GM18867 (cell line): ENCODE measurements around the gene CPT1B.
"Not testable (repeated sequence)": the region's sequence is repeated elsewhere in the genome, so short reads cannot be mapped to it uniquely, and the experiment has no call there.

ENCODE experiments used
- ATAC-seq: cut with Tn5 transposase; IDR thresholded peaks from one replicate; pipeline ENCODE4 v1.9.1; 2021; ENCODE audit warnings: mild to moderate bottlenecking, moderate library complexity; ENCODE audit not compliant: unreplicated experiment

Gene CPT1B

DNA sequence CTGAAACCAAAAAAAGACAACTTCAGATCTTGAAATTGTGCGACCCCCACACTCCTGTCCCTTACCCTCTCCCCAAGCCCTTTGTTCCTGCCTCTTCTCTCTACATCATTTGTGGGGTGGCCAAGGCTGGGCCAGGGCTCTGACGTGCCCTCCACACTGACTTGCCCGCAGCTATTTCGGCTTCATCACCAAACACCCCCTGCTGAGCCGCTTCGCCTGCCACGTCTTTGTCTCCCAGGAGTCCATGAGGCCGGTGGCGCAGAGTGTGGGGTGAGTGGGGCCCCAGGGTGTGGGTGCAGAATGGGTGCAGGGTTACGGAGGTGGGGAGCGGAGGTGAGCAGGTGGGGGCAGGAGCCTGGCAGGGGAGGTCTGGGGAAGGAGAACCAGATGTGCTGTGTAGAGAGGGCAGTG, 31.8 kb upstream of the CPT1B start:
- no peak for ATAC-seq

DNA sequence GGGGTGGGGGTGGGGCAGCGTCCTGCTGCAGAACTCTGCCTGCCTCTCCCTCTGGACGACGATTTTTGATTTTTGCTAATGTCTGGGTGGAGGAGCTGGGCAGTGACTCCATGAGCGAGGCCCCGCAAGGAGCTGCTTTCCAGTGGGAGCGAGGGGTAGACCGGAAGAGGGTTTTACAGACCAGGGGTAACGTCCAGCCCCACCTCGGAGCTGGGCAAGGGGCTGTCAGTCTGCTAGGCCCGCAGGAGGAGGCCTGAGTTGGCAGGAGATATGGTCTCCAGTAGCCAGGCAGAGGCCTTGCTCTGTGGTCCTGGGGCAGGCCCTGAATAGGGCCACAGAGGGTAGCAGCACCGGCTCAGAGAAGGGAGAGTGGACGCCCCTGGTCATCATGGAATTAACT, 31.4 kb upstream of the CPT1B start:
- no peak for ATAC-seq

DNA sequence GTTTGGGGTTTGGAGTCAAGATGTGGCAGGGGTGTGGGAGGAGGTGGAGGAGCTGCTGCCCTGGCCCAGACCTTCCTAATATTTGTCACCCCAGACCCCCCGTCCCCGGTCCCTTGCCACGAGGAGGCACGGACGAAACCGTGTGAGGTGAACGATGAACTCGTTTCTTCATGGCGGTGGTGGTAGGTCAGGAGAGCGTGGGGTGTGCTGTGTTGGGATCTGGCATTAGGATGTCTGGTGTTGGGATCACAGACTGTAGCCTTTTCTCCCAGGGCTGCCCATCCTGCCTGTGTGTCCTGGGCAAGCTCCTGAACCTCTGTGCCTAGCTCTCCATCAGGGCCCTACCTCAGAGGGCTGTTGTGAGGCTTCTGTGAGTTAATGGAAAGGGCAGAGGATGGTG, 30.8 kb upstream of the CPT1B start:
- no peak for ATAC-seq

DNA sequence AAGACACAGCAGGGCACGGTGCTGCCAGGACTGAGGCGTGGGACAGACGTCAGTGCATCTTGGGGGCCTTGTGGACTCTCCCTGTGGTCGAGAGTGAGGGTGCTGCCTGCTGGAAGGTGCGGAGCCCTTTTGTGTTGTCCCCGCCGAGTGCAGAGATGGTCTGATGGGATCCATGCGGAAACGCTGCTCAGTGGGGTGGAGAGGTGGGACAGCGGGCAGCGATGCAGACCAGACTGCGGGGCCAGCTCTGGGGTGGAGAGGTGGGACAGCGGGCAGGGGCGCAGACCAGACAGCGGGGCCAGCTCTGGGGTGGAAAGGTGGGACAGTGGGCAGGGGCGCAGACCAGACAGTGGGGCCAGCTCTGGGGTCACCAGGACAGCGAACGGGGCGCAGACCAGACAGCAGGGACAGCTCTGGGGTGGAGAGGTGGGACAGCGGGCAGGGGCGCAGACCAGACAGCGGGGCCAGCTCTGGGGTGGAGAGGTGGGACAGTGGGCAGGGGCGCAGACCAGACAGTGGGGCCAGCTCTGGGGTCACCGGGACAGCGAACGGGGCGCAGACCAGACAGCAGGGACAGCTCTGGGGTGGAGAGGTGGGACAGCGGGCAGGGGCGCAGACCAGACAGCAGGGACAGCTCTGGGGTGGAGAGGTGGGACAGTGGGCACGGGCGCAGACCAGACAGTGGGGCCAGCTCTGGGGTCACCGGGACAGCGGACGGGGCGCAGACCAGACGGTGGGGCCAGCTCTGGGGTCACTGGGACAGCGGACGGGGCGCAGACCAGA, 30.0 kb upstream of the CPT1B start:
- ATAC-seq: not testable (repeated sequence)

DNA sequence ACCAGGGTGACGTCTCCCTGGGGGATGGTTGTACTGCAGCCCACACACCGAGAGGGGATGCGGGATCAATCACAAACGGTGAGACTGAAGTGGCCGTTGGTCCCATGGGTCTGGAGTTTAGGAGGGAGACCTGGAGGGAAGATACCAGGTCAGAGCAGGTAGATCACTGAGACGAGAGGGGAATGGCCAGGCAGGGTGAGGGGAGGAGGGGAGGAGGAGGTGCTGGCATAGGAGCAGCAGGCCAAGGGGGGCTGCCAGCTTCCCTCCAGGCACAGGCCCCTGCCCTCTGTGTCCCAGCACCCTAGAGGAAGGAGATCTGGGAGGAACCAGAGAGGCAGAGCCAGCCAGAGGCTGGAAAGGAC, 29.4 kb upstream of the CPT1B start:
- ATAC-seq: no peak

DNA sequence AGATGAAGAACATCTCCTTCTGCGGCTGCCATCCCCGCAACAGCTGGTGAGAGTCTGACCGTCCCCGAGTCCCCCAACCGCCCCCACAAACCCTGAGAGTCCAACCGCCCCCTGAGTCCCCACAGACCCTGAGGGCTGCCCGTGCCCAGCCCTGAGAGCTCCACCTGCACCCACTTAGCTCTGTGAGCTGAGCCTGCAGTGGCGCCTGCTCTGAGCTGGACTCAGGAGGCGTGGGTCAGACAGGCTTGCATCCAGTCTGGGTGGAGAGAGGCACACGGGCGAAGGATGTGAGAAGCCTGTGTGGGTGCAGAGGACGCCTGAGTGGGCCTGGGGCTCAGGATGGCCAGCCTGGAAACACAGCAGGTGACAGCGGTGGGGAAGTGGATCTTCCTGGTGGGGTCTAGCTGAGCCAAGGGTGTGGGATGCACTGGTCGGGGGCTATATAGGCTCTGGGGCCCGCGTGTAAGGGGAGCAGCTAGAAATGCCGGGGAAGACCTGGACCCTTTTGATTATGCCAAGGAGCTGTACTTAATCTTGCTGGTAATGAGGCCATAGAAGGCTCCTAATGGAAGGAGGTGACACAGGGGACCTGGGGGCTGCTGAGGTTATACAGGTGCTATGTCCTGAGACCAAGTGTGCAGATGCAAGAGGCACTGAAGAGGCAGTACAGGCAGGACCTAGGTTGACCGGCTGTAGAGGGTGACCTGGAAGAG, 28.9 kb upstream of the CPT1B start:
- ATAC-seq: no peak

DNA sequence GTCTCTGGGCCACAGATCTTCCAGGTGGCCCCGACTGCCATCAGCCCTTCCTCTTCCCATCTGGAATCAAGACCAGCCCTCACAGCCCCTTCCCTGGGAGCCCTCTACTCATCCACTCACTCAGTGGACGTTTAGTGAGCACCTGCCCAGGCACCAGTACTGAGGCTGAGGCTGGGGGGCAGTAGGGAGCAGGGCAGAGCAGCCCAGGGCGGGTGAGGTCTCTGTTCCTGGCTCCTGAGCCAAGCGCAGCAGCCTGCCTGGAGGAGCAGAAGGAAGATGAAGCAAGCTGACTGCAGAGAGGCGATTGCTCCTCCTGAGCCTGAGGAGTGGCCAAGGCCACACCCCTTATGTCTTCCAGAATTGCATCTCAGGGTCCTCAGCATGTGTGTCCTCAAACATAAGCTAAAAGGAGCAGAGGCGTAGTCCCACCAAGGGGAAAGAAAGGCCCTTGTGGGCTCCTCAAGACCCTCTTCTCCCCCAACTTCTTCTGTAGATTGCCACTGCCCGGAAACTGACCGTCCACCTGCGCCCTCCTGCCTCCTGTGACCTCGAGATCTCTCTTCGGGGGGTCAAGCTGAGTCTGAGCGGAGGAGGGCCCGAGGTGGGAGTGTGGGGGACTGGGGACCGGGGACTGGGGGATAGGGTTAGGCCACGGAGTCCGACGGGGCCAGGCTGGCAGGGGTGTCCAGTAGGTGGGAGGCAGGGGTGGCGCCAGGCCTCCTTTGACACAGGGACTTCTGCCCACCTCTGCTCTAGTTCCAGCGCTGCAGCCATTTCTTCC, 28.1 kb upstream of the CPT1B start:
- no peak for ATAC-seq

DNA sequence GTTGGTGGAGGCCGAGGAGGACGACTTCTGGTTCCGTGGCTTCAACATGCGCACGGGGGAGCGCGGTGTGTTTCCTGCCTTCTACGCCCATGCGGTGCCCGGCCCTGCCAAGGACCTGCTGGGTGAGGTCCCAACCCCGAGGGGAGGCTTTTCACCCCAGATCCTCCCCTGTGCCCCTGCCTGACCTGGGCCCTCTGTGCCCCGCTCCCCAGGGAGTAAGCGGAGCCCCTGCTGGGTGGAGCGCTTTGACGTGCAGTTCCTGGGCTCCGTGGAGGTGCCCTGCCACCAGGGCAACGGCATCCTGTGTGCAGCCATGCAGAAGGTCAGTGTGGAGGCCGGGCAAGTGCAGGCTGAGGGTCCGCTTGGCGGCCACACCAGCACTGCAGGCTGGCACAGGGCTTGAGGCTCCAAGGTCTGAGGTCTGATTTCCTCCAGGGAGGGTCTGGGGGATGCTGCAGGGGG, 27.4 kb upstream of the CPT1B start:
- ATAC-seq: no peak

DNA sequence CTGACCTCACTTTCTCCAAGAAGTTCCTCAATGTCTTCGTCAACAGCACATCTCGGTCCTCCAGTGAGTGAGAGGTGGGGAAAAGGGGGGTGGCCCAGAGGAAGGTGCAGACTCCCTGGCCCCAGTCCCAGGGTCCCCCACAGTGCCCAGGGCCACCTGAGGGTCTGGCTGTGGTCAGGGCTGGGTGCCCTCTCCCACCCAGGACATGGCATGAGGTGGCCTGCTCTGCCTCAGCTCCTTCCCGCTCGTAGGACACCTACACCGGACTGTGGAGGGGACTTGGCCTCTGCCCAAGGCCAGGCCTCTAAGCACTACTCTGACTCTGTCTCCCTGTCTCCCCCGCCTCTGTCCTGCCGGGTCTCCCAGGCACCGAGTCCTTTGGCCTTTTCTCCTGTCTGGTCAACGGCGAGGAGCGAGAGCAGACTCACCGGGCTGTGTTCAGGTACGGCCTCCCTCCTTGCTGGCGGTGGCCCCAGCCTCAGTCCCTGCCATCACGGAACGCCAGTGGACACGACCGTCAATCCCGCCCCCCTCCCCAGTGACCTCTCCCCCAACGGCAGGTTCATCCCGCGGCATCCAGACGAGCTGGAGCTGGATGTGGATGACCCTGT, 26.9 kb upstream of the CPT1B start:
- ATAC-seq: no peak

DNA sequence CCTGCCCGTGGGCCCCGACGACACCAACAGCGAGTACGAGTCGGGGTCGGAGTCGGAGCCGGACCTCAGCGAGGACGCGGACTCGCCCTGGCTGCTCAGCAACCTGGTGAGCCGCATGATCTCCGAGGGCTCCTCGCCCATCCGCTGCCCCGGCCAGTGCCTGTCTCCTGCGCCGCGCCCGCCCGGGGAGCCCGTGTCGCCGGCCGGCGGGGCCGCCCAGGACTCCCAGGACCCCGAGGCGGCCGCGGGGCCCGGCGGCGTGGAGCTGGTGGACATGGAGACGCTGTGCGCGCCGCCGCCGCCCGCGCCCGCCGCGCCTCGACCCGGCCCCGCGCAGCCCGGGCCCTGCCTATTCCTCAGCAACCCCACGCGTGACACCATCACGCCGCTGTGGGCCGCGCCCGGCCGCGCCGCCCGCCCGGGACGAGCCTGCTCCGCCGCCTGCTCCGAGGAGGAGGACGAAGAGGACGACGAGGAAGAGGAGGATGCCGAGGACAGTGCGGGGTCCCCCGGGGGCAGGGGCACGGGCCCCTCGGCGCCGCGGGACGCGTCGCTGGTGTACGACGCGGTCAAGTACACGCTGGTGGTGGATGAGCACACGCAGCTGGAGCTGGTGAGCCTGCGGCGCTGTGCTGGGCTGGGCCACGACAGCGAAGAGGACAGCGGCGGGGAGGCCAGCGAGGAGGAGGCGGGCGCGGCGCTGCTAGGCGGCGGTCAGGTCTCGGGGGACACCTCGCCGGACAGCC, 26.2 kb upstream of the CPT1B start:
- ATAC-seq: no peak

DNA sequence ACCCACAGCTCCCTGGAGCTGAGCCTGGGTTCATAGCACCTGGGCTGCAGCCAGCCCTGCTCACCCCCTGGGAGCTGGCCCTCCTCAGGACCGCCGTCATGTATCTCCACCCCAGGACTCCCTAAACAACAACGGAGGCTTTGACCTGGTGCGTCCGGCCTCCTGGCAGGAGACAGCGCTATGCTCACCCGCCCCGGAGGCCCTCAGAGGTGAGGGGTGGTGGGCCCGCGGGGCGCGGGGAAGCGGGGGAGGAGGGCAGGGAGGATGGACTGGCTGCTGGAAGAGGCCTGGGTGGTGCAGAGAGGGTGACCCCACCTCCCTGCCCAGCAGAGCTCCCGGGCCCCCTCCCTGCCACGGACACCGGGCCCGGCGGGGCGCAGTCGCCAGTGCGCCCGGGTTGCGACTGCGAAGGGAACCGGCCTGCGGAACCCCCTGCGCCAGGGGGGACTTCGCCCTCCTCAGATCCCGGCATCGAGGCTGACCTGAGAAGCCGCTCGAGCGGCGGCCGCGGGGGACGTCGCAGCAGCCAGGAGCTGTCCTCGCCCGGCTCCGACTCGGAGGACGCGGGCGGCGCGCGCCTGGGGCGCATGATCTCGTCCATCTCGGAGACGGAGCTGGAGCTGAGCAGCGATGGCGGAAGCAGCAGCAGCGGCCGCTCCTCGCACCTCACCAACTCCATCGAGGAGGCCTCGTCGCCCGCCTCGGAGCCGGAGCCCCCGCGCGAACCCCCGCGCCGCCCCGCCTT, 25.5 kb upstream of the CPT1B start:
- no peak for ATAC-seq

DNA sequence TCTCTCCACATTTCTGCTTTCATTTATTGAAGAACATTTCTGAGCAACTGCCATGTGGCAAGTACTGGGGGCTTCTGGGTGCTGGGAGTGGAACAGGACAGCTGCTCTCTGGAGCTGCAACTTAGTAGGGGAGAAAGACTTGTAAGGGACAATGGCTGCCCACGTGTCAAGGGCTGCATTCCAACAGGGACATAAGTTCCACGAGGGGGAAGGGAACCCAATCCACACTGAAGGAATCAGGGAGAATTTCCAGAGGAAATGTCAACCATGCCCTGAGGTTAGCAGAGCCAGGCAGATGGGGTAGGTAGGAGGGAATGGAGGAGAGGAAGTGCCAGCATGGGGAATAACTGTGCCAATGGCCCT, 24.1 kb upstream of the CPT1B start:
- no peak for ATAC-seq

DNA sequence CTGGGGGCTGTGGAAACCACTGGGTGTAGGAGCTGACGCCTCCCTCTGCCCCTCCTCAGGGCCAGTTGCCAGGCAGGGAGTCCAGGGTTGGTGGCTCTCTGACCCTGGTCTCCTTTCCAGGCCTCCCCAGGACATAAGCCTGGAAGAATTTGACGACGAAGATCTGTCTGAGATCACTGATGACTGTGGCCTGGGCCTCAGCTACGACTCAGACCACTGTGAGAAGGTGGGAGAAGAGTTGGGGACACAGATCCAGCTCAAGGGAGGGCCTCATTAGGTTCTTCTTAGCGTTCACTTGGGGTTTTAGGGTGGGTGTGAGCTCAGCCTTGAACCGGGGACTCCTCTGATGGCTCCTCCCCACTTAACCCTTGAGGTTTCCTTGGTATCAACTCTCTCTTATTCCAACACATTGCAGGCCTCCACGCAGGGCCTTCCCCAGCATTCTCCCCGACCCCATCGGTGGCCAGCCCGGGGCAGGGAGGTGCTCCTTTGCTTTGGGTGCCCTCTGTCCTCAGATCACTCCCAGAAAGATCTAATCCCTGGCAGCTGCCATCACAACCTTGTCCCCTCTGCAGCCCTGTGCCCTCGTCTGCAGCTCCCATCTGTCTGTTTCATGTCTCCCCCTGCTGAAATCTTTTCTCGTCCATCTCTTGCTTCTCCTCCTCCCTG, 23.6 kb upstream of the CPT1B start:
- no peak for ATAC-seq

DNA sequence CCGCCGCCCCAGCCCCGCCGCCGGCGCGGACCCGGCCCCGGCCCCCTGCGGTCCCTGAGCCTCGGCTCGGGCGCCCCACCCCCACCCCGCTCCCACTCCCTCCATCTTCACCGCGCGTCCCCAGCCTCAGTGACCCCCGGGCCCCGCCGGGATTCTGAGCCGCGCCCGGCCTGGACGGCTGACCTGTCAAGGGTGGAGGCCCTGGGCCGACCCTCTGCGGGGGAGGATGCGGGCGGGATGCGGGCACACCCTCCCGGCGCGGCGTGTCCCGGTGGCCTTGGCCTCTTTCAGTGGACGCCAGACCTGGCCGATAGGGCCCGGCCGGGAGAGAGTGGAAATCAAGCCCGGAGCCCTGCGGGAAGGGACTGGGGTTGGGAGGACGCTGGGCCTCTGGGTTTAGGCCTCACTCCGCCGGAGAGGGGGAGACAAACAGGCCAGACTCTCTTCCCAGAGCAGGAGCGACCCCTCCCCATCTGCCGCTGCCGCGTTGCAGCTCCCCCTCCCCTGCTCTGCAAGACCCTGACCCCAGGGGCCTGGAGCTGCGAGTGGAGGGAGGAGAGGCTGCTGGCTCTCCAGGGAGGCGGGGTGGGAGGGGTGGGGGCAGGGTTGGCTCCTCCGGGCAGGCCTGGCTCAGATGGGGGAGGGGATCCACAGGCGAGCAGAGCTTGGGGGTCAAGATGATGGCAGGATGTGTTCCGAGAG, 22.9 kb upstream of the CPT1B start:
- ATAC-seq: no peak

DNA sequence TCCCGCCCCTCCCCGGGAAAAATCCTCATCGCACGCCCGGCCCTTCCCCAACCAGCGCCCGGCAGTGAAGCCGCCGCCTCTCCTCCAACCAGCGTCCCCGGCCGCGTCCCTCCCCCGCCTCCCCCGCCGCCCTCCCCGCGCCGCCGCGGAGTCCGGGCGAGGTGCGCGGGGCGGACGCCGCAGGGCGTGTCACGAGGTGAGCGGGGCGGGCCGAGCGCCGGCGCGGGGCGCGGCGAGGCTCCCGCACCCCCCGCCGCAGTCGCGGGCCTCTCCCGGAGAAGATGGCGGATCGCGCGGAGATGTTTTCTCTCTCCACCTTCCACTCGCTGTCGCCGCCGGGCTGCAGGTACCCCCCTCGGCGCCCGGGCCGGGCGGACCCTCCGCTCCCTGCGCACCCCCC, 22.3 kb upstream of the CPT1B start, which contains the start of gene MAPK8IP2:
Gene MAPK8IP2, plus strand, starts transcription at position 256 of the 400 bp plus-strand sequence. Its CDS starts 26 bp downstream, at position 282.
- no peak for ATAC-seq

DNA sequence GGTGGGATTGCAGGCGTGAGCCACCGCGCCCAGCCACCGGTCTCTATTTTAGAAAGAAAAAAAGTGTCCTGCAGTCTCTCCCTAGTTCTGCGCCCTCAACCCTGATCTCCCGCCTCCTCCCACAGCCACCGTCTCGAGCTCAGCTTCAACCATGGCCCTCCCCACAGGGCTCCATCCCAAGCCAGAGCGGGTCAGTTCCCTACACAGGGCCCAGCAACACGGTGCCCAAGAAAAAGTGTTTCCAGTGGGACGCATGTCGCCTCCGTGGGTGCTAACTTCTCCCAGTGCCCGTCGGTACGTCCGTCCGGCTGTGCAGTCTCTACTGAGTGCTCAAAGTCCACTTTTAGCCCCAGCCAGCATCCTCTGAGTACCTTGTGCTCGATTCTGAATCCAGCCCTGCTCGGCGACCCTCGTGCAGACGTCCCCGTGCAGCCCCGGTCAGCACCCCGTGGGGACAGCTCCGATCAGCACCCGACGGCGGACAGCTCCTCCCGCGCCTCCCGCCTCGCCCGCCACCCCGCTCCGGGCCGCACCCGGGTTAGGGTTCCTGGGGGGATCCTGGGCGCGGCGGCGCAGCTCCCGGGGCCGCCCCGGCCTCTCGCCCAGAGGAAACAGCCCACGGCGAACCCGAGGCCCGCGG, 21.7 kb upstream of the CPT1B start:
- no peak for ATAC-seq

DNA sequence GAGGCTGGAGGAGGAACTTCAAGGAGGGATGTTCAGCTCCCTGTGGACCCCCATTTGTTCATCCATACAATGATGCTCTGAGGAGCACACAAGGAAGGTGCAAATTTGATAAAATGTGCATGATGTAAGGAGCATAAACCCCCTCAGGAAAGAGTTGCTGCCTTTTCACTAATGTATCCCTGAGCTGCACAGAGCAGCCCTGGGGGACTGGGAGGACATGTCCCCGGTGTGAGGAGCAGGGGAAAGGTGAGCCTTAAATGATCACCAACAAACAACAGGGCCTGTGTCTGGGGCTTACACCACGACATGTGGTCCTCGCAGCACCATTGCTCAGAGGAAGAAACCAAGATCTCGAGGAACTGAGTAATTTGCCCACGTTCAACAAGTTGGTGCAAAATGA, 18.9 kb upstream of the CPT1B start:
- ATAC-seq: no peak

DNA sequence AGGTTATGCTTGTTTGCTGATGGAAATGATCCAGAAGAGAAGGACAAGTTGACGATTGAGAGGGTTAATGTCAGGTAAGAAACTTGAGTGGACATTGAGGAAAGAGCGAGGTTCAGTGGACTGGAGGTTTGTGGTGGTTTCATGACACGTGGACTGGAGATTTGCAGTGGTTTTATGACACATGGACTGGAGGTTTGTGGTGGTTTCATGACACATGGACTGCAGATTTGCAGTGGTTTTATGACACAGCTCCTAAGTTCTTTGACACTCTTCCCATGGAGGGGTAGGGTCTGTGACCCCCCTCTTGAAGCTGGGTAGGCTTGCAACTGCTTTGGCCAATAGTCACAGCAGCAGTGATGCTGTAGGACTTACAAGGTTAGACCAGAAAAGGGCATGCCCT, 17.0 kb upstream of the CPT1B start:
- no peak for ATAC-seq
